ENCODE data around the gene PHOX2A. TPM values are rescaled to one million over a fixed set of nuclear protein-coding genes. Genes with fewer than 3 reads are reported as not detected.

The PHOX2A gene
- polyA plus RNA-seq, 3 donors = not detected

DNA sequence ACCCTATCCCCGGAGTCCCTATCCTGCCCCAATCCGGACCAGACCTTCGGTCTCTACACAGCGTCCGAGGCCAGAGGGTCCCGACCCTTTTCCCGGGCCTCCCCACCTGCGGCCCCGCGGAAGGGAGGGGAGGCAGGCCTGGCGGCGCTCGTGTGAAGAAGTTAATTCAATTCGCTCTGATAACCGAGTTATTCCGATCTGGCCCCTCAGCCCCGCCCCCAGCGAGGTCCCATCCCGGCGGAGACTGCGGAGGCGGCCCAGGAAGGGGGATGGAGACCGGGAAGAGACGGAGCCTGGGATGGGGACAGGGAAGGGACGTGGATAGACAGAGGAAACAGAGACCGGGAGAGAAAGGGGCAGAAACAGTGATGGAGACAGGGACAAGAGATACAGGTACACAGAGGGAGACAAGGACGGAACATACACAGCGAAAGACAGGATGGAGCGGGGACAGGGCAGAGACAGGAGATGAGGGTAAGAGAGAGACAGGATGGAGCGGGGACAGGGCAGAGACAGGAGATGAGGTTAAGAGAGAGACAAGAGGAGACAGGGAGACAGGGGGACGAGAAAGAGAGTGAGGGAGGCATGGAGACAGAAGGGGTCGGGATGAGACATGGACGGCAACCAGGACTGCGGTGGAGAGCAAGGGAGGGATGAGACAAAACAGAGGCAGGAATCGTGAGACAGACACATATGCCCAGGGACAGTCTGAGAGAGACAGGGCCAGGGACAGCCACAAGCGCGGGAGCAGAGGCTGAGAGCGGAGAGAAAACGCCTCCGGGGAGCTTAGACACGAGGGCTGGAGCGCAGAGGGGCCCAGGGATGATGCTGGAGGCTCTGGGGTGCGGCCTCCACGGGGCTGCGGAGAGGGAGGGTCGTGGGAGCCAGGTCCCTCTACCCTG, 636 bp upstream of the PHOX2A start:
- peaks cover 7 to 33% (median 14%) of the 10 kb centered on the region in 7 donors for H3K9me3 Mint-ChIP-seq
- H3K27me3 ChIP-seq (ENCODE audit: control insufficient read depth in 2 of 2, insufficient read depth in 2 of 2, low read length in 2 of 2) = peaks cover 67 to 83% of the 10 kb centered on the region in 2 donors
- H3K27ac ChIP-seq (ENCODE audit: low read depth in 1 of 2, low read length in 2 of 2) = no peak overlapping the region
- H3K9me3 ChIP-seq (replicated peaks in 1 of 2; ENCODE audit: control insufficient read depth in 1 of 2, insufficient read depth in 1 of 2, low read length in 2 of 2) = peaks cover 0 to 35% of the 10 kb centered on the region in 2 donors
- no peaks in the 10 kb centered on the region for H3K79me2 ChIP-seq (ENCODE audit: insufficient read depth, low read length)
- peaks cover 34% of the 10 kb centered on the region for H3K4me1 Mint-ChIP-seq
- peaks cover 9 to 20% of the 10 kb centered on the region in 2 donors for H3K36me3 Mint-ChIP-seq
- no peaks in the 10 kb centered on the region for H3K36me3 ChIP-seq (replicated peaks in 1 of 2; ENCODE audit: control insufficient read depth in 1 of 2, insufficient read depth in 2 of 2, low read length in 2 of 2)
- peaks cover 11 to 22% of the 10 kb centered on the region in 2 donors for H3K4me1 ChIP-seq (ENCODE audit: control insufficient read depth in 1 of 2, insufficient read depth in 2 of 2, low read length in 2 of 2)
- intact Hi-C loops (cut with micrococcal nuclease) = loop anchor here in 1 of 2 donors (5.0 kb wide), 1 partner anchor 38 kb away; no protein-coding TSS in a partner anchor
- H3K27me3 Mint-ChIP-seq (ENCODE audit: low read depth in 3 of 3) = peaks cover 46 to 54% (median 47%) of the 10 kb centered on the region in 3 donors
- peak overlapping the region in 1 of 2 donors; percentile 46 for H3K4me3 Mint-ChIP-seq
- TF ChIP-seq, protein P1, sequence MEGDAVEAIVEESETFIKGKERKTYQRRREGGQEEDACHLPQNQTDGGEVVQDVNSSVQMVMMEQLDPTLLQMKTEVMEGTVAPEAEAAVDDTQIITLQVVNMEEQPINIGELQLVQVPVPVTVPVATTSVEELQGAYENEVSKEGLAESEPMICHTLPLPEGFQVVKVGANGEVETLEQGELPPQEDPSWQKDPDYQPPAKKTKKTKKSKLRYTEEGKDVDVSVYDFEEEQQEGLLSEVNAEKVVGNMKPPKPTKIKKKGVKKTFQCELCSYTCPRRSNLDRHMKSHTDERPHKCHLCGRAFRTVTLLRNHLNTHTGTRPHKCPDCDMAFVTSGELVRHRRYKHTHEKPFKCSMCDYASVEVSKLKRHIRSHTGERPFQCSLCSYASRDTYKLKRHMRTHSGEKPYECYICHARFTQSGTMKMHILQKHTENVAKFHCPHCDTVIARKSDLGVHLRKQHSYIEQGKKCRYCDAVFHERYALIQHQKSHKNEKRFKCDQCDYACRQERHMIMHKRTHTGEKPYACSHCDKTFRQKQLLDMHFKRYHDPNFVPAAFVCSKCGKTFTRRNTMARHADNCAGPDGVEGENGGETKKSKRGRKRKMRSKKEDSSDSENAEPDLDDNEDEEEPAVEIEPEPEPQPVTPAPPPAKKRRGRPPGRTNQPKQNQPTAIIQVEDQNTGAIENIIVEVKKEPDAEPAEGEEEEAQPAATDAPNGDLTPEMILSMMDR (IDR thresholded peaks at IDR 0.05) = no peak
- H2AFZ ChIP-seq (ENCODE audit: insufficient read depth, low read depth, low read length, poor library complexity, severe bottlenecking) = no peak overlapping the region
- H3K4me2 ChIP-seq (replicated peaks; ENCODE audit: extremely low read depth, low read length, poor library complexity, severe bottlenecking) = no peak overlapping the region
- WGBS (ENCODE audit: insufficient coverage) = 10% methylated on average over 34 of the region's 46 CpGs
- no peak overlapping the region for H3K4me3 ChIP-seq (replicated peaks in 1 of 3; ENCODE audit: low read depth in 2 of 3, low read length in 3 of 3)
- H3K27ac Mint-ChIP-seq = peak overlapping the region in 1 of 7 donors; percentile 4
- no peak overlapping the region for H3K9ac ChIP-seq (ENCODE audit: insufficient read depth, low read length, poor library complexity, severe bottlenecking)
- peaks cover 5% of the 10 kb centered on the region for H4K20me1 ChIP-seq (ENCODE audit: insufficient read depth, low read length)
- no peak for DNase-seq

DNA sequence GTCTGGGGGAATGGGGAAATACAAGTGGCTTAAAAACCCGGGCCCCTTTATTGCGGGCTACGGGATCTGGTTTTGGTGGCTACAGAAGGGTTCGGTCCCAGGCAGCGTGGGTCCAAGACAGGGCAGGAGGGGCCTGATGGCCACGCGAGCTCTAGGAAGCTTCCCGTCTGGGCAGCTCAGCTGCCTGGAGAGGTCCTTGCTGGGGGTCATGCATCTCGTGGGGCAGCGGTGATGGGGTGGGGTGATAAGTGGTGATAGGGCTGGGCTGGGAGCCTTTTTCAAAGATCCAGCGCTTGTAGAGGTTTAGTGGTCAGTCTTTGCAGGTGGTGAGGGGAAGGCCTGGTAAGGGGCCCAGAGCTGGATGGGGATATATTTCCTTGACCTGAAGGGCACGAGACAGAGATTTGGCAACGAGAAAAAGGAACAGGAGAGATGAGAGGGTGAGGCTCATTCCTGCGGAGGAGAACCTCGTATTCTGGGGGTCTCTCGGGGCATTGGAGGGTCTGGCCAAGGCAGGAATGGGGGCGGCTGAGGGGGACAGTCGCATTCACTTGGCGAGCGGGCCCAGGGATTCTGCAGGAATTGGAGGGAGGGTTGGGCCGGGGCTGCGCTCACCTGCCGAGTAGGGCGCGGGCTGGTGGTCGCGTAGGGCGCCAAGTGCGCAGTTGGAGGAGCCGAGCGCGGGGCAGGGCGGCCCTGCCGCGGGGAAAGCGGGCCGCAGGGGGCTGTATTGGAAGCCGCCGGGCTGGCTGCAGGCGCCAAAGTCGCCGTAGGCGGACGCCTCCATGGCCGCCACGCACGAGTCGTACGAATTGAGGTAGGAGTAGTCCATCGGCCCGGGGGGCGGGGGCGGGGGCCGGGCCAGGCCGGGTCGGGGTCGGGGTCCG, 560 bp downstream of the PHOX2A start:
- DNase-seq = no peak
- Histone ChIP-seq H3K79me2 (ENCODE audit: insufficient read depth, low read length) (no peaks in the 10 kb centered on the region), H3K4me2 (replicated peaks; ENCODE audit: extremely low read depth, low read length, poor library complexity, severe bottlenecking) (peak overlapping the region; percentile 12), H3K27me3 (ENCODE audit: control insufficient read depth in 2 of 2, insufficient read depth in 2 of 2, low read length in 2 of 2) (peaks cover 67 to 89% of the 10 kb centered on the region in 2 donors), H3K4me3 (replicated peaks in 1 of 3; ENCODE audit: low read depth in 2 of 3, low read length in 3 of 3) (no peak overlapping the region), H2AFZ (ENCODE audit: insufficient read depth, low read depth, low read length, poor library complexity, severe bottlenecking) (no peak overlapping the region), H3K27ac (ENCODE audit: low read depth in 1 of 2, low read length in 2 of 2) (no peak overlapping the region), H3K36me3 (replicated peaks in 1 of 2; ENCODE audit: control insufficient read depth in 1 of 2, insufficient read depth in 2 of 2, low read length in 2 of 2) (peaks cover 0 to 4% of the 10 kb centered on the region in 2 donors), H3K9me3 (replicated peaks in 1 of 2; ENCODE audit: control insufficient read depth in 1 of 2, insufficient read depth in 1 of 2, low read length in 2 of 2) (peaks cover 0 to 35% of the 10 kb centered on the region in 2 donors), H3K9ac (ENCODE audit: insufficient read depth, low read length, poor library complexity, severe bottlenecking) (no peak overlapping the region), H3K4me1 (ENCODE audit: control insufficient read depth in 1 of 2, insufficient read depth in 2 of 2, low read length in 2 of 2) (peaks cover 23 to 34% of the 10 kb centered on the region in 2 donors), H4K20me1 (ENCODE audit: insufficient read depth, low read length) (peaks cover 17% of the 10 kb centered on the region)
- no peak overlapping the region for H3K27ac Mint-ChIP-seq
- peaks cover 49 to 57% (median 52%) of the 10 kb centered on the region in 3 donors for H3K27me3 Mint-ChIP-seq (ENCODE audit: low read depth in 3 of 3)
- H3K4me1 Mint-ChIP-seq = peaks cover 45% of the 10 kb centered on the region
- WGBS (ENCODE audit: insufficient coverage) = 21% methylated on average over 56 of the region's 58 CpGs
- intact Hi-C loops (cut with micrococcal nuclease) = loop anchor here in 1 of 2 donors (5.0 kb wide), 1 partner anchor 39 kb away; no protein-coding TSS in a partner anchor
- peaks cover 7 to 41% (median 15%) of the 10 kb centered on the region in 7 donors for H3K9me3 Mint-ChIP-seq
- TF ChIP-seq, protein P1 (IDR thresholded peaks at IDR 0.05) = no peak
- peak overlapping the region; percentile 1 to 80 for H3K4me3 Mint-ChIP-seq
- H3K36me3 Mint-ChIP-seq = peaks cover 14 to 22% of the 10 kb centered on the region in 2 donors
